ENCODE measurements around the gene C1QL2.

DNA sequence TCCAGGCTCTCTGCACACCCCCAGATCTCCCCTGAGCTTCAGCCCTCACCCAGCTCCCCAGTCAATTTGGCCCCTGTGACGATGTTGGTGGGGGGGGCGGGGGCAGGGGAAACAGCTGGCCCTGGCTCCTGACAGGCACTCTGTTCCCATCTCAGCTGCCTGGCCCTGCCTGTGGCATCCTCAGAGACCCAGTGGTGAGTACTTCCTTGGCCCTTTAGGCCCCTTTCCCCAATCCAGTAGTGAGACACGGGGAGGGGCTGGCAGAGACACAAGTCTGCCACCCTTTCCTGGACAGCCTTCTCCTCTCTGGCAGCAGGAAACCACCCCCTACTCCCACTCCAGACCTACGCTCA, 19.3 kb upstream of the C1QL2 start:
- TF ChIP-seq, protein P1, sequence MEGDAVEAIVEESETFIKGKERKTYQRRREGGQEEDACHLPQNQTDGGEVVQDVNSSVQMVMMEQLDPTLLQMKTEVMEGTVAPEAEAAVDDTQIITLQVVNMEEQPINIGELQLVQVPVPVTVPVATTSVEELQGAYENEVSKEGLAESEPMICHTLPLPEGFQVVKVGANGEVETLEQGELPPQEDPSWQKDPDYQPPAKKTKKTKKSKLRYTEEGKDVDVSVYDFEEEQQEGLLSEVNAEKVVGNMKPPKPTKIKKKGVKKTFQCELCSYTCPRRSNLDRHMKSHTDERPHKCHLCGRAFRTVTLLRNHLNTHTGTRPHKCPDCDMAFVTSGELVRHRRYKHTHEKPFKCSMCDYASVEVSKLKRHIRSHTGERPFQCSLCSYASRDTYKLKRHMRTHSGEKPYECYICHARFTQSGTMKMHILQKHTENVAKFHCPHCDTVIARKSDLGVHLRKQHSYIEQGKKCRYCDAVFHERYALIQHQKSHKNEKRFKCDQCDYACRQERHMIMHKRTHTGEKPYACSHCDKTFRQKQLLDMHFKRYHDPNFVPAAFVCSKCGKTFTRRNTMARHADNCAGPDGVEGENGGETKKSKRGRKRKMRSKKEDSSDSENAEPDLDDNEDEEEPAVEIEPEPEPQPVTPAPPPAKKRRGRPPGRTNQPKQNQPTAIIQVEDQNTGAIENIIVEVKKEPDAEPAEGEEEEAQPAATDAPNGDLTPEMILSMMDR (IDR thresholded peaks at IDR 0.05) = no peak
- no peak for TF ChIP-seq ZFX (IDR thresholded peaks at IDR 0.05; ENCODE audit: borderline replicate concordance)

Data from 22Rv1 (cell line).